Body of pancreas (tissue), 4 donors: ENCODE measurements around the gene NFS1.

ENCODE experiments used
- POLR2A ChIP-seq, 3 donors: fragments of 450-650 bp; IDR thresholded peaks; one replicate each; pipeline ENCODE4 v1.6.1; 2016; ENCODE audit warnings: antibody characterized with exemption in 3 of 3, mild to moderate bottlenecking in 2 of 3
- TF ChIP-seq, protein P1 (sequence below), 7 experiments: fragments of 450-650 bp in 4 of 7; fragments of 200-600 bp in 3 of 7; sonication (generic) in 3 of 7; IDR thresholded peaks; one replicate each; pipeline ENCODE4 v1.5.1; 2016 to 2019; ENCODE audit warnings: antibody characterized with exemption in 7 of 7

DNA sequence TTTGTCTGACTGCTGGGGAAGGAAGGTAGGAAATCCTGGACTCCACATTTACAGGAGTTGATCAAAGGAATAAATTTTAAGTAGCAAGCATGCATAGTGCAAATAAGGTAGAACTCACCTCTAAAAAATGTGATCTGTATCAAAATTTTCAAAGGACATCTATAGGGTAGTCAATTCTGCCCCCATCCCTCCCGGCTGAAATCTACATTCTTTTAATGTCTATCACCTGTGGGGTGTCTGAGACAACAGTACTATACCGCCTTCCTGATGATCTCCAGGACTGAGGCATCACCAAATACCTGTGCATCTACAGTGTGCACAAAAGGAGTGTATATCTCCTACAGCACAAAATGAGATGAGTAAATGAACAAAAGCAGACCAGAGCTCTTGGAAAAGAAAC, 54.3 kb downstream of the NFS1 start:
- TF ChIP-seq, protein P1, sequence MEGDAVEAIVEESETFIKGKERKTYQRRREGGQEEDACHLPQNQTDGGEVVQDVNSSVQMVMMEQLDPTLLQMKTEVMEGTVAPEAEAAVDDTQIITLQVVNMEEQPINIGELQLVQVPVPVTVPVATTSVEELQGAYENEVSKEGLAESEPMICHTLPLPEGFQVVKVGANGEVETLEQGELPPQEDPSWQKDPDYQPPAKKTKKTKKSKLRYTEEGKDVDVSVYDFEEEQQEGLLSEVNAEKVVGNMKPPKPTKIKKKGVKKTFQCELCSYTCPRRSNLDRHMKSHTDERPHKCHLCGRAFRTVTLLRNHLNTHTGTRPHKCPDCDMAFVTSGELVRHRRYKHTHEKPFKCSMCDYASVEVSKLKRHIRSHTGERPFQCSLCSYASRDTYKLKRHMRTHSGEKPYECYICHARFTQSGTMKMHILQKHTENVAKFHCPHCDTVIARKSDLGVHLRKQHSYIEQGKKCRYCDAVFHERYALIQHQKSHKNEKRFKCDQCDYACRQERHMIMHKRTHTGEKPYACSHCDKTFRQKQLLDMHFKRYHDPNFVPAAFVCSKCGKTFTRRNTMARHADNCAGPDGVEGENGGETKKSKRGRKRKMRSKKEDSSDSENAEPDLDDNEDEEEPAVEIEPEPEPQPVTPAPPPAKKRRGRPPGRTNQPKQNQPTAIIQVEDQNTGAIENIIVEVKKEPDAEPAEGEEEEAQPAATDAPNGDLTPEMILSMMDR (IDR thresholded peaks at IDR 0.05), result no peak
- no peak for TF ChIP-seq POLR2A (IDR thresholded peaks at IDR 0.05)
